NCI-H2196 (cell line): Measurements from ENCODE around the gene CTIF.

Experiments
- DNase-seq: peaks from one replicate; lab custom pipeline; 2025; ENCODE audit not compliant: unreplicated experiment; lab: John Stamatoyannopoulos, UW

Gene CTIF

DNA sequence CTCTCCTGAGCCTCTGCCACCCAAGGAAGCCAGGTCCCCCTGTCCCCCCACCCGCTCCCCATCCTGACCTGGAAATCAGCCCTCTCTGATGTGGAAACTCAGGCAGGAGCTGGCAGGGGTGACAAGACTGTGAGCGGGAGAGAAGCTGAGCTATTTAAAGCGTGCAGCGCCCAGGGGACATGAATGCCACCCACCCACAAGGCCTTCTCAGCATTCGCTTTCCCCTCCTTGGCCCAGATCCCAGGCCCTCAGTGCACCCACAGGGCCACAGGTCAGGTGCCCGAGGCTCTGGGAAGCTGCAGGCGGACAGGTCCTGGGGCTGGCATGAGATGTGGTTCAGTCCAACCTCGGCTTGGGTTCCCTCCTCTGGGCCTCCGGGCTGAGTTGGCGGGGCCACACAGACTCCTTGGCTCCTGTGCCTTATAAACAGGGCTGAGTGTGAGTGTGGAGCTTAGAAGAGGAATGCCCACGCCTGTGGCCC lies 243.6 kb downstream of the CTIF start:
- no peak for DNase-seq

DNA sequence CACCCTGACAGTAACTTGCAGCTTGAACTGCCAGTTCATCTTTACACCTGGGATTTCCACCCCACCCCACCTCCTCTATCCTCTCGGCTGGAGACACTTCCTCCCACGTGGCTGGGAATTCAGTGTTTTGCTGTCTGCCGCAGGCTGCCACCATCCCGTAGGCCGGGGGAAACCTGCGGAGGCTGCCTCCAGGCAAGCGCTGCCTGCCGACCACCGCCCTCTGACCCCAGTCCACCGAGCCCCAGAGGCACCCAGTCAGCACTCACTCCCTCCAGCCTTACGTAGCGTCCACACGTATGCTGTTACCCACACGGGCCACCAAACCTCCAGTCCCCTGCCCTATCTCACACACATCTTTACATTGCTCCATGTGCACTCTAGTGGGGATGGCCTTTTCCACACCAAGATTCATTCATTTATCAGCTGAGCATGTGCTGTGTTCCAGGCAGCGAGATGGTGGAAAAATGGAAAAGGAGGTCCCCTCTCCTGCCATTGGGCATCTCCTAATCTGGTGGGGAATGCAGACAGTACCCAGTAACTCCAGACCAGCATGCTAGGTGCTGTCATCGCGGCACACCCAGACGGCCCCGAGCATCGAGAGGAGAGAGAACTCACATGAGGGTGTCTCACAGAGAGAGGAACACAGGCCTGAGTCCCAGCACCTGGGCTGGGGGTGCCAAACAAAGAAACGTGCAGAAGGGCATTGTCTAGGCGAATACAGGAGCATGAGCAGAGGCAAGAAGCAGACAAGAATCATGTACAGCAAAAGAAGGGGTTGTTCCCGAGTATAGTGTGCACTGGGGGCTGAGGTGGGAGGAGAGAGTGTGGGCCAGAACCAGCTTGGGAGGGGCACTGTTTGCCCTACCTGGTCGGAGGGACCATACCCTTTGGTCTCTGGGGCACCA lies 245.0 kb downstream of the CTIF start:
- DNase-seq: no peak

DNA sequence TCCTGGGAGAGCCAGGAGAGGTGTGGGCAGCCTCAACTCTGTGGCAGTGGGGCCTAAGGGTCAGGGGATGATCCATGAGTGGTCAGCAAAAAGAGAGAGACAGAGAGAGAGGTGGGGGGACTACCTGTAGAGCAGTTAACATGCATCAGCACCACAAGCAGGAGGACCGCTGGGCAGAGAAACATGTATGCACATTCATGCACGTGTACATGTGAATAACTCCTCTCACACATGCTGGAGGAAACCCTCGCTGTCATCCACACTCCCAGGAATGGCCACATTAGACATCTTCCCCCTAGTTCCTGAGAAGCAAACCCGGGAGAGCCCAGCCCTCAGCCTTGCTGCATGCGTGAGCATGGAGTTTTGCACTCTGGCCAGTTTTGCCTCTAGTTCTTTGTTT lies 245.8 kb downstream of the CTIF start:
- no peak for DNase-seq

DNA sequence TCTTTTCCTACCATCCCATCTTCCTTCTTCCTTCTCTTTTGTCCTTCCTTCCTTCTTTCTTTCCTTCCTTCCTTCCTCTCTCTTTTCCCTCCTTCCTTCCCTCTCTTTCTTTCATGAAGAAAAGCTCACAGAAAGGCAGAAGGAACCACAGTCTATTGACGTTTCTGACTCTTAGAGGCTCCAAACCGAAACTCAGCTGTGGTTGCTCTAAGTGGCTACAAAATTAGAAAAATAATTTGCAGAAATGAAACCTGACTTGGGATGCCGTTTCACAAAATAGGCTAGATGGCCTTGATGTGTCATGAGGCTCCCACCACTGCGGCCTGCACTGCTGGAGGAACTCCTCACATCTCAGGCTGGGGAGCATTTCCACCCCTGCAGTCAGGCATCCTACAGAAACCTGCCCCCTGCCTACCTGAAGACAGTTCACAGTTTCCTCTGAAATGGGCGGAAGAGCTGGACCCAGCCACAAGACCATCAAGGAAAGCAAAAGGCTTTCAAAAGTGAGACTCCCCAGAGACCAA lies 246.3 kb downstream of the CTIF start:
- no peak for DNase-seq

DNA sequence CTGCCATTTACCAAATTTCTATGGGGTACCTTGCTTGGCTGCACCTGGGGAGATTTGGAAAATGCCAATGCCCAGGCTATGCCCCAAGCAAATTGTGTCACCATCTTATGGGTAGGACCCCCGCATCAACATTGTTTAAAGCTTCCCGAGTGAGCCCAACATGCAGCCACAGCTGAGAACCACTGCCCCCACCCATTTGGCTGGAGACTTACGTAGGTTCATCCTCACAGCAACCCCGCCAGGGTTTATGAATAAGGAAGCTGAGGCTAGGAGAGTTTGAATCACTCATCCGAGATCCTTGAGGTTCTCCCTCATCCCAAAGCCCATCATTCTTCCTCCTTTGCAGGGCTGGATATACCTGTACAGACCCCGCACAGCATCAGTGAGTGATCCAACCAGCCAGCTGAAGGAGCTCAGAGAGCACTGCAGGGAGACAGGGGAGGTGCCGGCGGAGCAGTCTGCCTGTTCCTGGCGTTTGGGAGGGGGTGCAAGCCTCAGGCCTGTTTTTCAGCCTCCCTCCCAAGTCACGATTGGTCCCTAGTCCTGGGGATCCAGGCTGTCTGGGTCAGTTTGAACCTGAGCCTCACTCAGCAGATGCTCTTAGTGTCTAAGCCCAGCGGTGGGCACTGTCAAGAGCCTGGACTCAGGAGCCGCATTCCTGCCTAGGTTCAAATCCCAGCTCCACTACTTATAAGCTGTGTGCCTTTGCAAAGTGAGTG lies 247.1 kb downstream of the CTIF start:
- no peak for DNase-seq

DNA sequence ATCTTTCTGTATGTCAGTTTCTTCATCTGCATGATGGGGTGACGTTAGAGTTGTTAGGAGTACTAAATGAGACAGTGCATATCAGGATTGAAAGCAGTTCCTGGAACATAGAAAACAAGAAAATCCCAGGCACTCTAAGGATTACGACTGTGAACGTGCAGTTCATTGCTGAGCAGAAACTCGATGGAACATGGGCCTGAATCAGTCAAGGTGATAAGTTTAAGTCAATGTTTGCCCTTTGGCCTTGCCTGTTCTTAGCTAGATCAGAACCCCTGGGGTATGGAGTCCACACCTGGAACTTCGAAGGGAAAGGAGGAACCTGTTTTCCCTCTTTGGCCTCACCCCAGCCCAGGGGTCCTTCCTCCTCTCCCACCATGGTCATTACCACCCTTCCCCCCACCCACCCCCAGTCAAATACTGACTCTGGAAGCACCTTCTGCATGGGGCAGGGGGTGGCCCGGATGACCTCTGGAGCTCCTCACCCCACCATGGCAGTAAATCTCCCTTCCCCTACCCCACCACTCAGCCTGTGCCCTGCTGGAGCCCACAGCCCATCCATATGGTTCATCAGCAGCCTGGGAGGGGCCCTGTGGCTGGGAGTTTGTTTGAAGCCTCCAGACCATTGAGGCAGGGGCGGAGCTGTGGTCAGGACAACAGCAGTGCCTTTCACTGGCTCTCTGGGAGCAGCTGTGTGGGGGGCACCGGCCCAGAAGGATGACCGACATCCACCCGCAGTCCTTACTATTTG lies 247.8 kb downstream of the CTIF start:
- no peak for DNase-seq

DNA sequence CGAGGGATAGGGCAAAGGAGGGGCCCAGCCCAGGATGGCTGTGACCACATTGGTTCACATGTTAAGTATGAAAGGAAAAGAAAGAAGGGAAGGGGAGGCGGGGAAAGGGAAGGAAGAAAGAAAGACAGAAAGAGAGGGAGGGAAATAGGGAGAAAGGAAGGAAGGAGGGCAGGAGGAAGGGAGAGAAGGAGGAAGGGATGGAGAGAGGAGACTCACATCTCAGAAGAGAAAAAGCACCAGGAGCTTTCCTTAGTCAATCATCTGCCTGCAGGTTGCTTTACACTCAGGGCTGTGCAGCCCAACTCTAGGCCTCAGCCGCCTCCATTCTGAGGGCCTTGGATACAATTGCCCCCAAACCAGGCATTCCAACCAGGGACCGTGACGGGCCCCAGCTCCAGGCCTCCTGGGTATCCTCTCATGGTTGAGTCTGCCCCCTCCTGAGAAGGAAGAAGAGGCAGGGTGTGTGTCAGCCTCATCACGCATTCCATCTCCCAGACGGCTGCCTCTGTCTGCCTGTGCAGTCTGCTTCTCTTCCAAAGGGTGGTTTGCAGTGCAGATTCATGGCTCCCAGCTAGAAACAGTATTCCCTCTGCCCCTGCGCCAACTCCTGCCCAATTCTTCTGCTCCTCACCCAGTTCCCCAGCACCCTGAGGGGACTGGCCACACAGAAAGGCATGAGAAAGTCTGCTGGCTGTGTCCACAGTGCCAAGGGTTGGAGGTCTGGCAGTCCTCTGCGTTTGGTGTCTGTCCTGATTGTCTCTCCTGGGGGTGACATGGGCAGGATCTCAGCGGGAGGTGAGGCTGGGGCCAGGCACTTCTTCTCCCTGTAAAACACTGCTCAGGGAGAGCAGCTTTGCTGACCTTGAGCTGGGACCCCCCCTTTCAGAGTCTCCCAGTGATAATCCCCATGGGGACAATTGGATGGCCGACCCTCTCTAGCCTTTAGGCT lies 248.6 kb downstream of the CTIF start:
- no peak for DNase-seq

DNA sequence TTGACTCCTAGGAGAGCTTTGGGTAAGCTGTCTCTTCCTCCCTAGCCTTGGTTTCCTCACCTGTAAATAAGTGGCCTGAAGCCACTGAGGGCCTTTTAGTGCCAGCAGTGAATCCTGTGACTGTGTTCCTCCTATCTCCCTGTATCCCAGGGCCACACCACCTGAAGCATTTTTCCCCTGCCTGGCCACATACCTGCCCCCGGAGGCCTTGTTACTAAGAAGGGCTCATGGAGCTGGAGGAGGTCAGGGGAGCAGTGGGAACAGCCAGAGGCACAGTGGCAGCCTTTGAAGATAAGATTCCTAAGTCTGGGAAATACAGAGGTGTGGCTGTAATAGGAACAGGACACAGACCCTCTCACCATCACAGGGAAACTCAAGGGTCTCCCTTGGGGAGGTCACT lies 249.5 kb downstream of the CTIF start:
- no peak for DNase-seq

DNA sequence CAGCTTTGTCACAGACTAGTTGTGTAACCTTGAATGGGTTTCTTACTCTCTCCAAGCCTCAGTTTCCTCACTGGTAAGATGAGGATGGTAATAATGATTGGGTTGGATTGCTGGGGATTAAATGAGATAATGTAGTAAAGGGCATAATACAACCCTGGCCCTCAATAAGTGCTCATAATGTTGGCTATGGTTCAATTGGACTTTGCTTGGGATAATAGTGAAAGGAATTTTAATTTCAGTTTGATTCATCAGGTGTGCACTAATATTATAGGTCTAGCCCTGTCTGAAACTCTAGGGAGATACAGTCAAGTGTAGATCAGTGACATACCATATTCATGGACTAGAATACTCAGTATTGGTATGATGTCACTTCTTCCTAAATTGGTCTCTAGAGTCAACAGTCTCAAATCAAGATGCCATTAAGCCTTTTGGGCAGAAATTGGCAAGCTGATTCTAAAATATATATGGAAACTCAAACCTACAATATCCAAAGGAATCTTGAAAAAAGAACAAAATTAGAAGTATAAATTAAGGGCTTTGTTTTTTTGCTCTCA lies 250.5 kb downstream of the CTIF start:
- no peak for DNase-seq

DNA sequence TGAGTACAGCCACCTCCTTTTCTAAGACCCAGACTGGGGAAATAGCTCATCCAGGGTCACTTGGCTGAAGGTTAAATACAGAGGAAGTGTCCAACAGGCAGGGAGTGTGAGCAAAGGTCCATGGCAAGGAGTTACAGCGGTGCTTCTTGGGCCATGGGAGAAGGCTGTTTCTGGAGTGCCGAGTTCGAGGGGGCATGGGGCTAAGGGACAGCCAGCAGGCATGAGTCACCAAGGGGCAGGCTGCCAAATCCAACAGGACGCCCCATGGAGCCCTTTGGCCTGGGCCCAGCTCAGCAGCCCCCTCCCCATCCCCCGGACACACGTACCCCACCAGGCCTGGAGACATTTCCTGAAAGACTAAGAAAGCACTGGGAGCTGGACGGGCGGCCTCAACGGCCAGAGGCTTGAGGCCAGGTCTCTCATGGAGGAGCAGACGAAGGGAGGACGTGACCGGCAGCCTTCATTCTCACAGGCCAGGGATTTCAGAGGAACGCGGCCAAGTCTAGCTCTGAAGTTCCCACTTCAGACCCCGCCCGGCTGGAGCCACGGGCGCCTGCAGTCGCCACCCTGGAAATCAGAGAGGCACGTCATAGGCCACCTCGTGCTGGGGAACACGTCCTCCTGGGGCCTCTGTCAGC lies 251.5 kb downstream of the CTIF start:
- no peak for DNase-seq

DNA sequence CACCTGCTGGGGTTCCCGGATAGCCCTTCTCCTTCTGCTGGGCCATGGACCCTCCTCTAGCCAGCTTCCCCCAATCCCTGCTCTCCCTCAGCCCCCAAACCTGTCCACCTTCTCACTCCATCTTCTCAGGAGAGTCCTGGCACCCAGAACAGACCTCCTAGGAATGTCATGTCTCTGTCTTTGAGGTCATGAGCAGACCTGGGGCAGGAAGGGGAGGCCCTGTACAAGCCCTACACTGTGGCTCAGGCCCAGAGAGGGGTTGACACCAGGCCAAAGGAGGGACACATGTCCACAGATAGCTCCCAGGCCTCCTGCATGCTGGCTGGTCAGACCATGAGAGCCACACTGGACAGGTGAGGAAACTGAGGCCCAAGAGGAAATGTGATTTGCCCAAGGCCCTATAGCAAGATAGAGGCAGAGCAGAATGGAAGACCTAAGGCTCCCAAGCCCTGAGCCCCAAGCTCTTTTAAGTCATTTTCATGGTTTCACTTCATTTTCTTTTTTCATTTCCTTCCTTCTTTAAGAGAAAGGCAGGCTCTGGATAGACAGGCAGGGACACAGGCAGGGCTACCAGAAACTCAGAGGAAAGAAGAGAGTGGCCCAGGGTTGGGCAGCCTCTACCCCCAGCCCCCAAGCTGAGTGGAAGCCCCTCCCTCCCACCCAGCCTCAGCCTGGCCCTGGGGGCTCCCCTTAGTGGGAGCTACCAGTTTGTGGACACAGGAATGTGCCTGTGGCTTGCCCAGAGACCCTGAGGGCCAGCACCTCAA lies 252.2 kb downstream of the CTIF start:
- no peak for DNase-seq

DNA sequence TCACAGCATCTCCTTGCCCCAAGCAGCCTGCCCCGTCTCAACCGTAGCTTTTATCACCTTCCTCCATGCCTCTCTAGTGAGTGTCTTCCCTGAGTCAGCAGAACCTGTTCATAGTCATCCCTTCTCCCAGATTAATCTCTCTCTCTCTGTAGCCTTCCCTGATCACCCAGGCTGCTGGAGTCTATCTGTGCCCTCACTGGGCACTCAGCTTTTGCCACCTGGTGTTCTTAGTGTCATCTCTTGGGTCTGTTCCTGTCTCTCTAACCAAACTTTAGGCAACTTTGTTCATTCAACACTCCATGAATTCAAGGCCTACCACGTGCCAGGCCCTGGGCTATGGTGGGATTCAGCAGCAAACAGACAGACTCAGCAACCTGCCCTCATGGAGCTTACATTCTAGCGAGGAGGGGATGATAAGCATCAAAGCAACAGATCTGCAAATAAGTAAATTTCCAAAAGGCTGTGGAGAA lies 252.8 kb downstream of the CTIF start:
- no peak for DNase-seq

DNA sequence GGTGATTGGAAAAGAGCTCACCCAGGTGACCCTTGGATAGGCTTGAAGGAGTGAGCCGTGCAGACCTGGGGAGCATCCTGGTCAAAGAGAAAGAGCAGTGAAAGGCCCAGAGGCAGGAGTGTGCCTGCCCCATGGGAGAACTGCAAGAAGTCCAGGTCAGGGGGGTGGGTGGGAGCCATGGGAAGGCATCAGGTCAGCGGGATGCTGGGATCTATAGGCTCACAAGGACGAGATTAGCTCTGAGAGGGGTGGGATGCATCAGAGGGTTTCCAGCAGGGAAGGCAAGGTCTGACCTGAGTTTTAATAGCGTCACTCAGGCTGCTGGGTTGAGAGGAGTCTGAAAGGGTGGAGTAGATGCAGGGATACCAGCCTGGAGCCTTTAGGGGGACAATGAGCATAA lies 253.3 kb downstream of the CTIF start:
- no peak for DNase-seq

DNA sequence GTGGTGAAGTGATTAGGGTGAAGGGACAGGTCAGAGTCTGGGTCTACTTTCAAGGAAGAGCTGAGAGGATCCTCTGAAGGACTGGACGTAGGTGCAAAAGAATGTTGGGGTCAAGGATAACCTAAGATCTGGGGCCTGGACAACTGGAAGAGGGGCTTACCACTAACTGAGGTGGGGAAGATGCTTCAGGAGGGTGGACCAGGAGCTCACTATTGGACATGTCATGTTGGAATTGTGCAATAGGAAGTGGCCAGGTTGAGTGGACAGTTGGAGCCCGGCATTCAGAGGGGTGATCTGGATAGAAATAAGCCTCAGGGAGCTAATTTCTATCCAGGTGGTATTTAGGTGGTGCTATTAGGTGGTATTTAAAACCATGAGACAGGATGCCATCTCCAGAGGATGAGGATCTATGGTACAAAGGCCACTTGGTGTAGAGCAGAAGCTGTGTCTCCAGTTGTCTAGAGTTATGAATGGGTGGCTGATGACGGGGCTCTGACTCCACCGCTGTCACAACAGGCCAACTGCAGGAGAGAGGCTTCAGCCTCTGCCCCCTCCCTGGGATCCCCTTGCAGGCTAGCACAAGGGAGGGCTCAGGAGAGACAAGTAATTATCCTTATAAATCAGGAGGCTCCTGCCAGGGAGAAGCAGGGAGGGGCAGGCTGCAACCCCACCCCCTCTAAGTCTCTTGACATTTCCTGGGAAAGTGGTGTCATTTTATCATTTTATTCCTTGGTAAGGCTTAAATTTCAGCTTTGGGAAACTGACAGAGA lies 254.0 kb downstream of the CTIF start:
- no peak for DNase-seq

DNA sequence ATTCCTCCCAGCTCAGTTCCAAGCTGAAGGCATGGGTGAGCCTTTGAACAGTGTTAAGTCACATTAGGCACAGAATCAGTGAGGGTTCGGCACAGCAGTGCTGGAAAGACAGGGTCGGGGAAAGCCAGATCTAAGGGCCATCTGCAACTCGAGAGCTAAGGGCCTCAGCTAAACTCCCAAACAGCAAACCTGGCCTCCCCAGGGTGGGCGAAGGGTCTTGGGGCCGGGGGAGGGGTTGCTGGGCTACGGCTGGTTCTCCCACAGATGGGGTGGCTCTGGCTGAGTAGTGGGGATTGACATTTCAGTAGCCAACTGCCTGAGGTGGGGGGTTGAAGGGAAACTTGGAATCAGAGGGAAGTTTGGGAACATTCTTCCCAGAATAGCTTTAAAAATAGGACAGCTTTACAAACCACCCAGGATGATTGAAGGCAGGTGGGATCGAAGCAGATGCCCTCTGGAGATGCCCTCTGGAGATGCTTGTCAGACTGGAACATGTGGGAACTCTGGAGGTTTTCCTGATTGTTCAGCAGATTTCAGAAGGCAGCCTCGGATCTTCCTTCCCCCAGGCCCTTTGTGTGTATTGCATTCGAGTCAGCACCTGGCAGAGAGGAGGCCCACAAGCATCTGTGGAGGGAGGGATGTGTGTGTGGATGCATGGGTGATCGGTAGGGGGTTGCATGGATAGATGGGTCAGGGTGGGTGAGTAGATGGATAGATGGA lies 255.6 kb downstream of the CTIF start:
- DNase-seq: no peak

DNA sequence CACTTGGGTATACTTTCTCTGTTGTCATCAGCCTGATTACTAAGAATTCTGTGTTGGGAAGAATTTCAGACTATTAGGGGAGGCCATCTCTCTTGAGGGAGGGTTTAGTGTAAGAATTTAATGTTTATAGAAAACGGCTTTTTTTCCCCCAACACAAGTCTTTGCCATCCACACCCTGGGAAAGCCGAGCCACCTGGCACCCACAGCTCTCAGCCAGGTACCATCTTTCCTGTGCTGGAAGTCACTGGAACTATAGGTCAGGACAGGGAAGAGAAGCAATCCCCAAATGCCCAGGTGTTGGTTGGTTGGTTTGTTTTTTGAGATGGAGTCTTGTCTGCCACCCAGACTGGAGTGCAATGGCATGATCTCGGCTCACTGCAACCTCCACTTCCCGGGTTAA lies 256.9 kb downstream of the CTIF start:
- DNase-seq: no peak
